ENCODE results near the gene DGKQ. TPM values are rescaled to one million over a fixed set of nuclear protein-coding genes. Genes with fewer than 3 reads are reported as not detected.

The DGKQ gene
- total and polyA plus RNA-seq, 2 of the 8 experiments (the other 6 are each of a cell fraction or from before 2014, with no cell fraction given), result 7.3 to 9.7 TPM

DNA sequence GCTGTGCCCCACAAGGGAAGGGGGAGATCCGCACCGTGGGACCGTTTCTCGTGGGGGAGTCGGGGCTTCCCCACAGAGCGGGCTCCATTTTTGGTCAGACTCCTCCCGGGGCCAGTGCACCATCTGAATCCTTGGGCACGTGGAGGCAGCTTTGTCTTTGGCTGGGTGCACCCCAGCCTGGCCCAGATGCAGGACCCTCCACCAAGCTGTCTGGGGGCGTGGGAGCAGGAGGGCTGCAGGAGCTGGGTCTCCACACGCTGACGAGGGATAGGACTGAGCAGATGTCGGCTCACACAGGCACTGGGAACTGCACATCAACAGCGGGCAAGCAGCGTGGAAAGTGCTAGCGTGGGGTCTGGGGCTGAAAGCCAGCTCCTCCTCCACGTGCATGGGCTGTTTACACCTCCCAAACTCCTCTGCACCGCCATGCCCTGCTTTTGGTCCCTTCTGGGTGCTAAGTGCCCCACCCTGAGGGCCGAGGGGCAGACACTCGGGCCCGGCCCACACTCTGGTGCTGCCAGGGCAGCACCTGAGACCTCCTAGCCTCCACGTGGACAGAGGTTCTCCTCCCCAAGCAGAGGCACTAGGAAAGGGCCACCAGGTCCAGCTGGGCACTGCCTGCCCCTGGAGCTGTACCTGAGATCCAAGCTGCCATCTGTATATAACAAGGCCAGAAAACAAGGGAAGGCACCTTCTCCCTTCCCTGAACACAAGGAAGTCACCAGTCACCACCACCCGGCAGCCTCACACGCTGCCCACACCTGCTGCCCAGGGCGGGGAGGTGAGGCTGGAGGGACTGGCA lies 13.8 kb downstream of the DGKQ start:
- Histone ChIP-seq H3K9ac (replicated peaks in 1 of 4; ENCODE audit: extremely low read depth in 1 of 4, low read depth in 3 of 4, low read length in 3 of 4) (no peak overlapping the region; a peak in 1 of 7 replicates), H4K8ac (ENCODE audit: extremely low read depth, insufficient read depth, low read length) (peak overlapping the region; percentile 28; the same call in 1 of the 2 replicates)
- TF ChIP-seq, protein P1, sequence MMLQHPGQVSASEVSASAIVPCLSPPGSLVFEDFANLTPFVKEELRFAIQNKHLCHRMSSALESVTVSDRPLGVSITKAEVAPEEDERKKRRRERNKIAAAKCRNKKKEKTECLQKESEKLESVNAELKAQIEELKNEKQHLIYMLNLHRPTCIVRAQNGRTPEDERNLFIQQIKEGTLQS (IDR thresholded peaks at IDR 0.05; ENCODE audit: insufficient read depth, low read depth, low read length), result no peak
- TF ChIP-seq FOSL1 (IDR thresholded peaks at IDR 0.05; ENCODE audit: insufficient read depth, low read depth, low read length) (no peak), CBX8 (IDR thresholded peaks at IDR 0.05; ENCODE audit: borderline replicate concordance, low read depth, low read length) (no peak), TCF12 (IDR thresholded peaks at IDR 0.05; ENCODE audit: low read depth, low read length) (no peak), NRF1 (IDR thresholded peaks at IDR 0.05; ENCODE audit: low read depth, low read length) (no peak), GTF2F1 (IDR thresholded peaks at IDR 0.05; ENCODE audit: borderline replicate concordance, low read depth, low read length) (no peak), JUND (IDR thresholded peaks at IDR 0.05; ENCODE audit: low read length) (no peak), PHF8 (conservative IDR thresholded peaks at IDR 0.05; ENCODE audit: low read depth, low read length) (no peak), SP4 (IDR thresholded peaks at IDR 0.05; ENCODE audit: low read length) (no peak), POLR2A (IDR thresholded peaks at IDR 0.05; ENCODE audit: control extremely low read depth in 1 of 2, low read depth in 2 of 2, low read length in 2 of 2) (no peak), BACH1 (IDR thresholded peaks at IDR 0.05; ENCODE audit: low read length) (no peak)
- TF ChIP-seq, protein P2, sequence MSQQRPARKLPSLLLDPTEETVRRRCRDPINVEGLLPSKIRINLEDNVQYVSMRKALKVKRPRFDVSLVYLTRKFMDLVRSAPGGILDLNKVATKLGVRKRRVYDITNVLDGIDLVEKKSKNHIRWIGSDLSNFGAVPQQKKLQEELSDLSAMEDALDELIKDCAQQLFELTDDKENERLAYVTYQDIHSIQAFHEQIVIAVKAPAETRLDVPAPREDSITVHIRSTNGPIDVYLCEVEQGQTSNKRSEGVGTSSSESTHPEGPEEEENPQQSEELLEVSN (IDR thresholded peaks at IDR 0.05), result no peak

More for the DNA sequence above, 13.8 kb downstream of the DGKQ start:
- H3K79me2 ChIP-seq (ENCODE audit: control insufficient read depth in 1 of 2, insufficient read depth in 2 of 2, low read length in 2 of 2), result no peaks in the 10 kb centered on the region
- FAIRE-seq (no peak), DNase-seq (ENCODE audit: low read depth in 1 of 2, low spot score in 2 of 2) (no peak)
- no peak overlapping the region for H2BK12ac ChIP-seq (ENCODE audit: low read depth, low read length)
- H3K79me1 ChIP-seq (ENCODE audit: low read depth, low read length), result no peaks in the 10 kb centered on the region
- no peaks in the 10 kb centered on the region; a peak in 1 of 7 replicates for H3K4me1 ChIP-seq (replicated peaks in 1 of 4; ENCODE audit: control insufficient read depth in 3 of 4, insufficient read depth in 4 of 4, low read length in 3 of 4)
- H3K27me3 ChIP-seq (replicated peaks in 1 of 4; ENCODE audit: control insufficient read depth in 3 of 4, extremely low read depth in 1 of 4, insufficient read depth in 3 of 4, low read length in 3 of 4), result no peaks in the 10 kb centered on the region
- no peaks in the 10 kb centered on the region for H3K36me3 ChIP-seq (ENCODE audit: control insufficient read depth in 2 of 4, insufficient read depth in 4 of 4, low read length in 3 of 4)
- H2BK120ac ChIP-seq (replicated peaks; ENCODE audit: low read depth, low read length), result no peak overlapping the region
- H3K56ac ChIP-seq (replicated peaks; ENCODE audit: insufficient read length, low read depth, low read length), result no peak overlapping the region
- no peak overlapping the region for H2BK5ac ChIP-seq (ENCODE audit: low read depth, low read length)
- H3K9me3 ChIP-seq (ENCODE audit: insufficient read depth in 2 of 2, low read depth in 1 of 2, low read length in 1 of 2), result no peaks in the 10 kb centered on the region
- no peak overlapping the region for H3K23ac ChIP-seq (ENCODE audit: insufficient read length)
- H2AK5ac ChIP-seq (ENCODE audit: low read depth, low read length), result no peak overlapping the region
- no peak overlapping the region for H2BK20ac ChIP-seq (ENCODE audit: low read length)
- no peak overlapping the region for H4K91ac ChIP-seq (replicated peaks; ENCODE audit: insufficient read length, low read length)
- 90% methylated on average over 21 of the region's 24 CpGs; no CpG with 5 or more reads in 1 of the 2 experiments for WGBS, 2 experiments (ENCODE audit: extremely low coverage in 1 of 2, insufficient coverage in 1 of 2, insufficient read length in 1 of 2, insufficient replicate concordance in 2 of 2, low coverage in 1 of 2, low lambda C conversion rate in 2 of 2, missing lambda C conversion rate in 1 of 2)
- no peak overlapping the region for H2BK15ac ChIP-seq (ENCODE audit: low read length)
- CTCF ChIA-PET (ENCODE audit: partially characterized antibody), result interaction anchor here (1.6 kb wide), 1 partner anchor 8 kb away, joined by 4 read pairs; no protein-coding TSS in a partner anchor
- H3K14ac ChIP-seq (ENCODE audit: insufficient read length), result no peak overlapping the region
- no peak overlapping the region for H3K4ac ChIP-seq (replicated peaks; ENCODE audit: insufficient read length, low read depth, low read length)
- no peak overlapping the region for H2AFZ ChIP-seq (ENCODE audit: low read length)
- H4K20me1 ChIP-seq (replicated peaks in 1 of 2; ENCODE audit: control insufficient read depth in 1 of 2, insufficient read depth in 2 of 2, low read length in 2 of 2), result peaks cover 0 to 5% of the 10 kb centered on the region in 2 experiments
- no peak overlapping the region for H3K4me2 ChIP-seq (ENCODE audit: insufficient read depth in 1 of 2, low read depth in 2 of 2, low read length in 2 of 2)
- no peaks in the 10 kb centered on the region for H3K23me2 ChIP-seq (ENCODE audit: low read depth, low read length)
- H3K4me3 ChIP-seq (ENCODE audit: extremely low read depth in 1 of 4, insufficient read depth in 2 of 4, low read depth in 3 of 4, low read length in 4 of 4), result no peak overlapping the region
- H3K27ac ChIP-seq (ENCODE audit: low read depth, low read length), result no peak overlapping the region; the same call in 1 of the 2 replicates
- POLR2A ChIA-PET (ENCODE audit: partially characterized antibody), result interaction anchor here (0.6 to 1.6 kb wide), 5 partner anchors 9 to 1506 kb away, joined by 3 to 4 read pairs (median 4); no protein-coding TSS in a partner anchor
- H4K5ac ChIP-seq (ENCODE audit: insufficient read length, low read depth, low read length), result no peak overlapping the region
- no peak overlapping the region for H3K18ac ChIP-seq (ENCODE audit: extremely low read depth, low read length)

Measured in H1 (cell line).